Chondrocyte (in vitro differentiated cells): ENCODE measurements around the gene RAPGEF3. TPM values are rescaled to one million over a fixed set of nuclear protein-coding genes. Genes with fewer than 3 reads are reported as not detected.

ENCODE experiments used
- DNase-seq: peaks from one replicate; pipeline ENCODE4 v3.0.0; 2021; ENCODE audit warnings: mixed read lengths, low spot score
- H3K27ac Mint-ChIP-seq: one replicate; pipeline ENCODE4 v1.8.0; 2021; ENCODE audit warnings: mild to moderate bottlenecking, moderate library complexity, mixed read lengths; ENCODE audit not compliant: unreplicated experiment
- H3K27me3 Mint-ChIP-seq: 2 replicates; pipeline ENCODE4 v1.8.0; 2021; ENCODE audit warnings: low read depth, mixed read lengths
- H3K36me3 Mint-ChIP-seq: 2 replicates; pipeline ENCODE4 v1.8.0; 2021; ENCODE audit warnings: low read depth, mixed read lengths
- H3K4me1 Mint-ChIP-seq: 2 replicates; pipeline ENCODE4 v1.8.0; 2021; ENCODE audit warnings: low read depth, mild to moderate bottlenecking, mixed read lengths
- H3K4me3 Mint-ChIP-seq: one replicate; pipeline ENCODE4 v1.8.0; 2021; ENCODE audit warnings: mild to moderate bottlenecking, moderate library complexity, mixed read lengths; ENCODE audit not compliant: unreplicated experiment
- H3K9me3 Mint-ChIP-seq: 2 replicates; pipeline ENCODE4 v1.8.0; 2021; ENCODE audit warnings: low read depth, mixed read lengths
- total RNA-seq: library from RNA; stranded (reverse); gene quantifications from 3 replicates; pipeline ENCODE4 v1.2.1, GENCODE V29; 2021
- TF ChIP-seq, protein P1 (sequence below): fragments of 200-600 bp; sonication (generic); IDR thresholded peaks from 2 replicates; pipeline ENCODE4 v1.5.0; 2021; ENCODE audit warnings: antibody characterized with exemption, mild to moderate bottlenecking, moderate library complexity

Gene RAPGEF3
- total RNA-seq, 1 donor from 2014 or later, result 1.3 TPM

DNA sequence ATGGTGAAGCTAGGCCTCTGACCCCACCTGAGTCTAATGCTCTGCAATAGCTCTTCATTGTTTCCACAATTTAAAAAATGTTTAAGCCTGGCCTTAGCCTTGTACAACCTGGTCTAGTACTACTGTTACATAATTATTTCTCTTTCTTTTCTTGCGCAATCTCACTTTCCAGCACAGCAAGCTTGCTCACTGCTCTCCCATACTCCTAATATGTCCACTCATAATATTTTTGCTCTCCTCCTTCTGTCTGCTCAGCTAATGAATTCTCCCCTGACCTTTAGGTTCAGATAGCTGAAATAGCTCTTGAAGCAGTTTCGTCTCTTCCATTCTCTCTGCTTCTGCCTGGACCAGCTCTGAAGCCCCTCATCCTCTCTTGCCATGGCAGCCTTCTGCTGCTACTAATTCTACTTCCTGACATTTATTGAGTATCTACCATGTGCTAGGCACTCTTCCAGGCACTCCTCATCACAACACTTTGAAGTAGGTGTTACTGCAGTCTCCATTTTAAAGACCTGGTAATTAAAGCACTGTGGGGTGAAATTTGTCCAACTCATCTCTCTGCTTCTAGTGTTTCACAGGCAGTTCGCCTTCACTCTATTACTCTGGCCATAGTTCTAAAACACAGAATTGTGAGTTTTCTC, 11.5 kb upstream of the RAPGEF3 start:
- H3K4me3 Mint-ChIP-seq, result no peak overlapping the region
- TF ChIP-seq, protein P1, sequence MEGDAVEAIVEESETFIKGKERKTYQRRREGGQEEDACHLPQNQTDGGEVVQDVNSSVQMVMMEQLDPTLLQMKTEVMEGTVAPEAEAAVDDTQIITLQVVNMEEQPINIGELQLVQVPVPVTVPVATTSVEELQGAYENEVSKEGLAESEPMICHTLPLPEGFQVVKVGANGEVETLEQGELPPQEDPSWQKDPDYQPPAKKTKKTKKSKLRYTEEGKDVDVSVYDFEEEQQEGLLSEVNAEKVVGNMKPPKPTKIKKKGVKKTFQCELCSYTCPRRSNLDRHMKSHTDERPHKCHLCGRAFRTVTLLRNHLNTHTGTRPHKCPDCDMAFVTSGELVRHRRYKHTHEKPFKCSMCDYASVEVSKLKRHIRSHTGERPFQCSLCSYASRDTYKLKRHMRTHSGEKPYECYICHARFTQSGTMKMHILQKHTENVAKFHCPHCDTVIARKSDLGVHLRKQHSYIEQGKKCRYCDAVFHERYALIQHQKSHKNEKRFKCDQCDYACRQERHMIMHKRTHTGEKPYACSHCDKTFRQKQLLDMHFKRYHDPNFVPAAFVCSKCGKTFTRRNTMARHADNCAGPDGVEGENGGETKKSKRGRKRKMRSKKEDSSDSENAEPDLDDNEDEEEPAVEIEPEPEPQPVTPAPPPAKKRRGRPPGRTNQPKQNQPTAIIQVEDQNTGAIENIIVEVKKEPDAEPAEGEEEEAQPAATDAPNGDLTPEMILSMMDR, result no peak
- no peaks in the 10 kb centered on the region for H3K27me3 Mint-ChIP-seq
- H3K27ac Mint-ChIP-seq, result no peak overlapping the region
- no peak for DNase-seq
- no peaks in the 10 kb centered on the region for H3K9me3 Mint-ChIP-seq
- H3K36me3 Mint-ChIP-seq, result no peaks in the 10 kb centered on the region
- H3K4me1 Mint-ChIP-seq, result peaks cover 32% of the 10 kb centered on the region

DNA sequence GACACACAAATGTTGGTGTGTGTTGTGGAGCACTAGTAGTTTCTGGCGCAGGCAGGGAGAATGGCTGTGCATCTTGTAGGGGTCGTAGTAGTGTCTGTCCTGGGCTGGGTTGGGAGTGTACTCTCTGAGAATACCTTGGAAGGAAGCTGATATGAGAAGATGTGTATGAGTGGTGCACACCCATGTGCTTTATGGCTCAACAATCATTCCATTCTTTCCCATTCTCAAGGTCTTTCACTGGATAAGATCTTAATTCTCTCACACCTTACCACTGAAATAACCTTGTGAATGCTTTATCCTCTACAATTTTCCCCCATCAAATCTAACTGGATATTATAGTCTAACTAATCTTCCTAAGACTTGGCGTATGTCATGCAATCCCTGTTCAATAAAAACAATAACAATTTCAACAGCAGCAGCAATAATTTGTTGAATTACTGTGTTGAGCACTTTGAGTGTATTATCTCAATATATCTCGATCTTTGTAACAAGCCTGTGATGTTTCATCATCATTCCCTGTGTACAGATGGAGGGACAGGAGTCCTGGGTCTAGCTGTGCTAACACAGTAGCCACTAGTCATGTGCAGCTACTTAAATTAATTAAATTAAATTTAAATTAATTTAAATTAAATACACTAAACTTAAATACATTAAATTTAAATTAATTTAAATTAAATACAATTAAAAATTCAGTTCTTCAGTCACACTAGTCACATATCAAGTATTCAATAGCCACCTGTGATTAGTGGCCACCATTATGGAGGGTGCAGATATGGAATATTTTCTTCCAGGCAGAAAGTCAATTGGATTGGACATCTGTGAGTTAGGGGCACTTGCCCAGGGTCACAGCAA, 10.8 kb upstream of the RAPGEF3 start:
- Mint-ChIP-seq H3K36me3 (no peaks in the 10 kb centered on the region), H3K4me1 (peaks cover 28% of the 10 kb centered on the region), H3K27me3 (no peaks in the 10 kb centered on the region), H3K4me3 (no peak overlapping the region), H3K9me3 (no peaks in the 10 kb centered on the region), H3K27ac (no peak overlapping the region)
- TF ChIP-seq, protein P1, result no peak
- DNase-seq, result no peak

GRCh38 chr12:47768323-47768811, 9.7 kb upstream of the RAPGEF3 start:
- no peak overlapping the region for H3K27ac Mint-ChIP-seq
- H3K4me1 Mint-ChIP-seq, result peaks cover 21% of the 10 kb centered on the region
- H3K27me3 Mint-ChIP-seq, result no peaks in the 10 kb centered on the region
- no peaks in the 10 kb centered on the region for H3K9me3 Mint-ChIP-seq
- no peak overlapping the region for H3K4me3 Mint-ChIP-seq
- H3K36me3 Mint-ChIP-seq, result no peaks in the 10 kb centered on the region
- DNase-seq, result no peak
- TF ChIP-seq, protein P1, result no peak

DNA sequence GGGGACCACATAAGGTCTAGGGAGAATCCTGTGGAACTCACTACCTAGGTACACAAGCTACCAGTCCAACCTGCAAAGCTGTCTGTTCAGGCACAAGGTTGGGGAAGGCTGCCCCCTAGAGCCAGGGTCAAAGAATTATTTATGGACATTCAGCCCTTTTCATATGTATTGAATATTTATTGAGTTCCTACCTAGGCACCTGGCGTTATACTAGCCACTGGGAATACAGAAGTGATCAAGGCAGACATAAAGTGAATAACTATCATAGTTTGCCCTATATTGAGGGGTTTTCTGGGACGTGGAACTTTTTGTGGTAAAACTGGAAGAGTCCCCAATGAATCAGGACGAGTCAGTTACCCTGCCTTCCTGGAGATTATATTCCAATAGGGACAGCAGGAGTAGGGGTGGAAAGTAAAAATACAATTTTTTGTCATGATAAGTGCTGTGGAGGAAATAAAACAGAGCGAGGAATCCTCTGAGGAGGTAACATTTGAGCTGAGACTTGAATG, 8.6 kb upstream of the RAPGEF3 start:
- no peak for DNase-seq
- Mint-ChIP-seq H3K4me3 (no peak overlapping the region), H3K27me3 (no peaks in the 10 kb centered on the region), H3K9me3 (no peaks in the 10 kb centered on the region), H3K36me3 (no peaks in the 10 kb centered on the region), H3K27ac (no peak overlapping the region), H3K4me1 (peaks cover 18% of the 10 kb centered on the region)
- TF ChIP-seq, protein P1, result peak; percentile 80

- Mint-ChIP-seq H3K9me3 (no peaks in the 10 kb centered on the region), H3K4me1 (peaks cover 18% of the 10 kb centered on the region), H3K4me3 (no peak overlapping the region), H3K27ac (no peak overlapping the region), H3K27me3 (no peaks in the 10 kb centered on the region), H3K36me3 (no peaks in the 10 kb centered on the region)
- TF ChIP-seq, protein P1, result no peak
- DNase-seq, result no peak
Observed at GRCh38 chr12:47766502-47767215, 8.0 kb upstream of the RAPGEF3 start.
